Lung (tissue), 12 donors: ENCODE measurements around the gene LRSAM1. TPM values are rescaled to one million over a fixed set of nuclear protein-coding genes. Genes with fewer than 3 reads are reported as not detected.

Experiments
- ATAC-seq: fragments of 200-7000 bp; cut with Tn5 transposase; one replicate; pipeline ENCODE4 v1.9.1; 2020; ENCODE audit warnings: moderate number of reproducible peaks; ENCODE audit not compliant: insufficient read depth, low FRiP score
- DNase-seq, 3 donors: peaks; one replicate each; pipeline ENCODE4 v3.0.0-alpha.2; 2013 to 2017
- H3K27ac ChIP-seq, 2 donors: one replicate each; pipeline ENCODE4 v1.5.1; 2013; ENCODE audit warnings: mild to moderate bottlenecking in 2 of 2, moderate library complexity in 2 of 2, control low read depth in 1 of 2, inconsistent platforms in 1 of 2, low read depth in 1 of 2, low read length in 1 of 2
- H3K27me3 ChIP-seq, 3 donors: one replicate each; pipeline ENCODE4 v1.5.1; 2013; ENCODE audit warnings: low read length in 2 of 3; ENCODE audit not compliant: control insufficient read depth in 3 of 3, insufficient read depth in 3 of 3
- H3K36me3 ChIP-seq, 4 donors: one replicate each; pipeline ENCODE4 v1.5.1; 2013; ENCODE audit warnings: low read length in 4 of 4, mild to moderate bottlenecking in 1 of 4, moderate library complexity in 1 of 4; ENCODE audit not compliant: control insufficient read depth in 4 of 4, insufficient read depth in 4 of 4
- H3K4me1 ChIP-seq, 5 donors: one replicate each; pipeline ENCODE4 v1.5.1; 2013; ENCODE audit warnings: low read length in 5 of 5, mild to moderate bottlenecking in 2 of 5, moderate library complexity in 1 of 5; ENCODE audit not compliant: control insufficient read depth in 5 of 5, insufficient read depth in 5 of 5
- H3K4me3 ChIP-seq: one replicate; pipeline ENCODE4 v1.5.1; 2013; ENCODE audit warnings: mild to moderate bottlenecking, control low read depth, moderate library complexity
- H3K9ac ChIP-seq, 2 donors: one replicate each; pipeline ENCODE4 v1.5.1; 2013; ENCODE audit warnings: low read length in 2 of 2, control low read depth in 1 of 2; ENCODE audit not compliant: insufficient read depth in 1 of 2
- H3K9me3 ChIP-seq, 4 donors: one replicate each; pipeline ENCODE4 v1.5.1; 2013; ENCODE audit warnings: low read length in 3 of 4, mild to moderate bottlenecking in 1 of 4, moderate library complexity in 1 of 4; ENCODE audit not compliant: control insufficient read depth in 4 of 4, insufficient read depth in 3 of 4
- CTCF ChIP-seq: IDR thresholded peaks from 2 replicates; pipeline ENCODE4 v1.5.1; 2012; ENCODE audit warnings: mild to moderate bottlenecking; ENCODE audit errors: control extremely low read depth, extremely low read depth
- WGBS, 2 donors: extraction: QIAGEN DNeasy Blood & Tissue Kit; methylation state at CpG; one replicate each; pipeline ENCODE4 v1.1.7; 2013; 5-methylcytosine and 5-hydroxymethylcytosine counted together
- polyA plus RNA-seq, 2 donors: library from polyadenylated mRNA; stranded (reverse); fragments of 200-250 nt; gene quantifications; one replicate each; pipeline ENCODE4 v1.2.1, GENCODE V29; 2013
- total RNA-seq, 2 donors: library from RNA; depleted of rRNA in 1 of 2; stranded (reverse); fragments of >200 nt in 1 of 2; gene quantifications; one replicate each; pipeline ENCODE4 v1.2.1, GENCODE V29; 2014 to 2021
- donor health status: control.
- donor health status: control.
- donor health status: Bipolar disorder and iron deficiency.
- donor health status: healthy.
- donor health status: DM: yes; HTN: yes; CAD: no.

Gene LRSAM1
- total and polyA plus RNA-seq, 4 donors, result 13.5 to 24.5 (median 18.0) TPM

DNA sequence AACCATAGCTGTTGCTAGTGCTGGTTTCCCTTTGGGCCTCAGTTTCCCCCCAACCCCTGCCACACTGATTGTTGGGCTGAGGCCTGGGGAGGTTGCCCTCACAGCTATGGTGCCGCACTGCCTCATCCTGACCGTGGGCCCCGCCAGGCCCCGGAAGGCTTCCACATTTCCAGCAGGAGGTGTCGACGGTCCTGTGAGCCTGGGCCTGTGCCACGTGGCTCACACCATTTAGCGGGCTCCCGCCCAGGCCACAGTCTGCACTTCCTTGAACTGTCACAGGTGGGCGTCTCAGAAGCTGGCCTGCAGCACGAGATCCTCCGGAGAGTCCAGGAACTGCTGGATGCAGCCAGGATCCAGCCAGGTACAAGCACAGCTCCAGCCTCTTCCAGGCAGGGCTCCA is 45.7 kb downstream of the LRSAM1 start:
- no peak for ATAC-seq
- H3K4me1 ChIP-seq, result peaks cover 0 to 3% (median 0%) of the 10 kb centered on the region in 5 donors
- DNase-seq, result no peak
- TF ChIP-seq CTCF, result no peak
- no peak overlapping the region for H3K27ac ChIP-seq
- 92 to 94% methylated on average over 12 of the region's 12 CpGs for WGBS, 2 donors
- no peaks in the 10 kb centered on the region for H3K27me3 ChIP-seq
- peaks cover 0 to 40% (median 15%) of the 10 kb centered on the region in 4 donors for H3K36me3 ChIP-seq
- H3K9ac ChIP-seq, result no peak overlapping the region
- H3K4me3 ChIP-seq, result no peak overlapping the region
- no peaks in the 10 kb centered on the region for H3K9me3 ChIP-seq

DNA sequence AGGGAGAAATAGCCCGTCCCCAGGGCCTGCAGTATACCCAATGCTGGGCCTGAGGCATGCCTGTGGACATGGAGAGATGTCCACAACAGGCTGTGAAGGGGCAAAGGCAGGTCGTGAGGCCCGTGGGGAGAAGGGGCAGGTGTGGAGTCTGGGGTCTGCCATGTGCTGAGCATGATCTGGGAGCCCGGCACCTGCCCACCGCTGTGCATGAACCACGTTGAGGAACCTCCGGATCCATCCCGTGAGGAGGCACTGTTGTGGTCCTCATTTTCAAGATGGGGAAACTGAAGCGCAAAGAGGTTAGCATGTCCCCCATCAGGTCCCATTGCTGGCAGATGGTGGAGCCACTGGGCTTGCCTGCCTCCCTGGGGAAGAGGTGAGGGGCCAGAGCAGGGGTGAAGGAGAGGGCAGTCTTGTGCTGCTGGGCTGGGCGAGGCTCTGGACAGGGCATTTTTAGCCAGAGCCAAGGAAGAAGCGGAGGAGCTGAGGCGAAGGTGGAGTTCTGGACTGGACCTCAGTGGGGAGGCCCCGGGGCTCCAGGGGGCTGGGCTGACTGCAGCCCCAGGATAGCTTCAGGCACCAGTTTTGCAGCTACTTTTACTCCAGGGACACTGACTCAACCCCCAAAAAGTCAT is 46.5 kb downstream of the LRSAM1 start:
- no peak for ATAC-seq
- DNase-seq, result no peak
- WGBS, 2 donors, result 93 to 97% methylated on average over 13 of the region's 13 CpGs
- no peak for TF ChIP-seq CTCF
- Histone ChIP-seq H3K9ac (no peak overlapping the region), H3K4me3 (no peak overlapping the region), H3K27me3 (no peaks in the 10 kb centered on the region), H3K4me1 (peaks cover 0 to 3% (median 0%) of the 10 kb centered on the region in 5 donors), H3K9me3 (no peaks in the 10 kb centered on the region), H3K36me3 (peaks cover 0 to 35% (median 15%) of the 10 kb centered on the region in 4 donors), H3K27ac (no peak overlapping the region)

GRCh38 chr9:127498298-127498697 is 47.0 kb downstream of the LRSAM1 start:
- Histone ChIP-seq H3K4me1 (peaks cover 0 to 3% (median 0%) of the 10 kb centered on the region in 5 donors), H3K9me3 (no peaks in the 10 kb centered on the region), H3K36me3 (peaks cover 0 to 39% (median 15%) of the 10 kb centered on the region in 4 donors), H3K27ac (no peak overlapping the region), H3K27me3 (no peaks in the 10 kb centered on the region), H3K9ac (no peak overlapping the region), H3K4me3 (no peak overlapping the region)
- no peak for TF ChIP-seq CTCF
- ATAC-seq (no peak), DNase-seq (no peak)
- 87 to 90% methylated on average over 5 of the region's 5 CpGs for WGBS, 2 donors

DNA sequence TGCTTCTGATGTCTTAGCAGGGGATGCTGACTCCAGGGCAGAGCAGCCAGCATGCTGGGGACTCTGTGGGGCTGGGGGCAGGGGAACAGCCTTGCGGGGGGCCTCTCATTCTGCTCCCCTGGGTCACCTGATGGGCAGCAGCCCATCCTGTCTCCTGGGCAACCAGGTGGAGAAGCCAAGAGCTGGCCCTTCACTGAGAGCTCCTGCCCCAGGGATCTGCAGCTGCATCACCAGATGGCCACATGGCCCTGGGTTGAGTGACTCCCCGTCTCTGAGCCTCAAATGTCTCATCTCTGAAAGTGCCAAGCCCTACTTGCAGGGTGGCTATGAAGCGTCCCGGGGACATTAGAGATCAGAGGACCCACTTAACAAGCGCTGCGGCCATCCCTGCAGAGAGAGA is 49.1 kb downstream of the LRSAM1 start:
- Histone ChIP-seq H3K27ac (no peak overlapping the region), H3K4me3 (no peak overlapping the region), H3K9ac (no peak overlapping the region), H3K36me3 (peaks cover 0 to 46% (median 9%) of the 10 kb centered on the region in 4 donors), H3K4me1 (peaks cover 0 to 3% (median 0%) of the 10 kb centered on the region in 5 donors), H3K9me3 (no peaks in the 10 kb centered on the region), H3K27me3 (no peaks in the 10 kb centered on the region)
- WGBS, 2 donors, result 93 to 99% methylated on average over 6 of the region's 6 CpGs
- DNase-seq (no peak), ATAC-seq (no peak)
- TF ChIP-seq CTCF, result no peak
